NOMO-1 (cell line): ENCODE measurements around the gene ZMYM1.
A peak's percentile ranks its signal among the peaks of the same experiment; 100 is the strongest.
"Not testable (repeated sequence)": the region's sequence is repeated elsewhere in the genome, so short reads cannot be mapped to it uniquely, and the experiment has no call there.

Experiments used
- DNase-seq, 2 experiments: peaks; one replicate each; lab custom pipeline; 2025; ENCODE audit not compliant: unreplicated experiment in 2 of 2; lab: John Stamatoyannopoulos, UW

The ZMYM1 gene

GRCh38 chr1:35073265-35073811, 5.8 kb upstream of the ZMYM1 start:
- no peak for DNase-seq

DNA sequence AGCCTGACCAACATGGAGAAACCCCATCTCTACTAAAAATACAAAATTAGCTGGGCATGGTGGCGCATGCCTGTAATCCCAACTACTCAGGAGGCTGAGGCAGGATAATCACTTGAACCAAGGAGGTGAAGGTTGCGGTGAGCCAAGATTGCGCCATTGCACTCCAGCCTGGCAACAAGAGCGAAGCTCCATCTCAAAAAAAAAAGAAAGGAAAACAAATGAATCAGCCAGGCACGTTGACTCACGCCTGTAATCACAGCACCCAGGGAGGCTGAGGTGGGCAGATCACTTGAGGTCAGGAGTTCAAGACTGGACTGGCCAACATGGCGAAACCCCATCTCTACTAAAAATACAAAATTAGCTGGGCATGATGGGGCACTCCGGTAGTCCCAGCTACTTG, 2.8 kb upstream of the ZMYM1 start:
- DNase-seq = not testable (repeated sequence)

GRCh38 chr1:35080171-35080854, 1.1 kb downstream of the ZMYM1 start:
- no peak for DNase-seq

GRCh38 chr1:35085421-35085820, 6.2 kb downstream of the ZMYM1 start:
- DNase-seq = no peak

GRCh38 chr1:35097224-35097623, 18.0 kb downstream of the ZMYM1 start:
- DNase-seq = no peak

DNA sequence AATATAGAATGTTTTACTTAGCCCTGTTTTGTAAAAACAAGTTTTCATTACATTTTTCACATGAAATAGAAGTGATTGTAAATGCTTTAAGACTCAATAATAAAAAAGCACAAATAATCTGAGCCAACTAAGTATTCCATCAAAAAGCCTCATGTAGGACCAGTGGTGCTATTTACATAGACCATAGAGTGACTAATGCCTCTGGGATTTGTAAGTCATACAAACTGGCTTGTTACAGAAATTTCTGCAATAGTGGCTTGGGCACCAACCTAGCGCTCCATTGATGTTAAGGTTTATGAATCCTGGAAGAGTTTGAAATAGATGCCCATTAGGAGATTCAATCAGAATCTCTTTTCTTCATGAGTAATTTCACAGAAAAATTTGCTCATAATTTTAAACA, 31.9 kb downstream of the ZMYM1 start:
- no peak for DNase-seq

GRCh38 chr1:35112668-35113067, 33.5 kb downstream of the ZMYM1 start:
- no peak for DNase-seq

DNA sequence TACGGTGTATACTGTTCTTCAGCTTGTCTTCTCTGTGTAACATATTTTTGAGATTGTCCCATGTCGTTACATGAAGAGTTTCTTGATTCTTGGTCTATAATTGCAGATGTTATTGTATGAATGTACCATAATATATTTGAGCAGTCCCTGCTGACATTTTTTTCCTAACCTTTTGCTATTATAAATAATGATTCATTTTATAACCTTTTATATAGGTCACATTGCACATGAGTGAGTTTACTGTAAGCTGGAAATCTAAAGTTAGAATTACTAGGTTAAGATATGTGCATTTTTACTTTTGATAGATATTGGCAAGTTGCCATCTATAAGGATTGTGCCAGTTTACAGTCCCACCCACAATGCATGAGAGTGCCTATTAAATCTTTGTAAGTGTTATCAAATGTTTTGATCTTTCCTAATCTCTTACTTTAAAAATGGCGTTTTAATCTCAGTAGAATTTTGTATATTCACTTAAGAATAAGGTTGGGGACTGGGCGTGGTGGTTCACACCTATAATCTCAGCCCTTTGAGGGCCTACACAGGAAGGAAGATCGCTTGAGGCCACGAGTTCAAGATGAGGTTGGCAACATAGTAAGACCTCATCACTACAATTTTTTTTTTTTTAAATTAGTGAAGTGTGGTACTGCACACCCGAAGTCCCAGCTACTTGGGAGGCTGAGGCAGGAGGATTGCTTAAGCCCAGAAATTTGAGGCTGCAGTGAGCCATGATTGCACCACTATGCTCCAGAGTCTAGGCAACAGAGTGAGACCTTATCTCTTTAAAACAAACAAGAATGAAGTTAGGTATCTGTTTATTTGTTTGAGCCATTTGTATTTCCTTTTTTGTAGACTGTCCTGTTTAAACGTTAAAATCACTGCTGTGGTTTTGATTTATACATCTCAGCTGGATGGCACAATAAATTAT, 36.5 kb downstream of the ZMYM1 start:
- no peak for DNase-seq

GRCh38 chr1:35120458-35121133, 41.4 kb downstream of the ZMYM1 start:
- DNase-seq = peak in 1 of 2 experiments; percentile 0

- DNase-seq = no peak
Observed at GRCh38 chr1:35122311-35122710, 43.1 kb downstream of the ZMYM1 start.

- DNase-seq = no peak
Observed at GRCh38 chr1:35126546-35126945, 47.4 kb downstream of the ZMYM1 start.

DNA sequence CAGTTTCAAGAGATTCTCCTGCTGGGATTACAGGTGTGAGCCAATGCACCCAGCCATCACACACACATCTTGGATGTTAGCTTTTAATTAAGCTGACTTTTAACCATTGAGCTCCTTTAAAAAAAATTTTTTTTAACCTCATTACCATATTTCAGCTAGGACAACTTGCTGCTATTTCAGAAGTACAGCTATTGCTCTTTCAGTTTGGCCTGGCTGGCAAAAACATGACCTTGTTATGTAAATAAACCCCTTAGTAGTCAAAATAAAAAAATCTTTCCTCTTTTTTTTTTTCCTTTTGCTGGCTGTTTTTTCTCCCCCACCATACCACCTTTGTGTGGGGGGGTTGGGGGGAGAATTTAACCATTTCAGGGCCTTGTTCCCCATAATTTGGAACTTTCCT, 49.9 kb downstream of the ZMYM1 start:
- DNase-seq = no peak

DNA sequence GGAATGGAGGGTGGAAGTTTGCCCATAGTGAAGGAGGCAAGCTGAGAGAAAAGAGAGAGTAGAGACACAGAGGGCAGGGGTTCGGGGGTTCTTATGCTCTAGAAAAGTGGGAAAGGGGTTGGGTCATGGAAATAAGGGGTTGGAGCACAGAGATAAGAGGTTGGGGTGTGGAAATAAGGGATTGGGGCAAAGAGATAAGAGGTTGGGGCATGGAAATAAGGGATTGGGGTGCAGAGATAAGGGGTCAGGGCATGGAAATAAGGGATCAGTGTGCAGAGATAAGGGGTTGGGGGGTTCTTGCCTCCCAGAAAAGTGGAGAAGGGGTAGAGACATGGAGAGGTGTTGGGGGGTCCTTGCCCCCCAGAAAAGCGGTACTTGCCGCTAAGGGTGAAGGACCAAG, 57.6 kb downstream of the ZMYM1 start:
- no peak for DNase-seq

GRCh38 chr1:35137590-35137989, 58.4 kb downstream of the ZMYM1 start:
- DNase-seq = not testable (repeated sequence)

DNA sequence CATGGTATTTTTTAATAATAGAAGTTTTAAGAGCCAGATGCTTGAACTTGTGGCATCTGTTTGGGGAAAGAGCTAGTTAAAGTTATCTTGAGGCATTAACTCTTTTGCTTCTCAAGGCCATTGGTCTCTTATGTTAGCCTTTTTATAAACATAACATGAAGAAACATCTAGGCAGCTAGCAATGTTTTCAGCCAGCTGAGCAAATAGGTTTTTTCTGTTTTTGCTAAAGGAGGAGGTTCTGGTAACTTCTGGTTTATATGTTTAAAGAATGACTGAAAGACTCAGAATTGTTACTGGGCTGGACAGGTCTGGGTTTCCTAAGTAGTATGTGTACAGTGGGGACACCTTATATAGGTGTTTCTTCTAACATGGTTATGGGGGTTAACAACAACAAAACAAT, 63.1 kb downstream of the ZMYM1 start:
- DNase-seq = not testable (repeated sequence)

GRCh38 chr1:35142728-35143127, 63.5 kb downstream of the ZMYM1 start:
- not testable (repeated sequence) for DNase-seq

DNA sequence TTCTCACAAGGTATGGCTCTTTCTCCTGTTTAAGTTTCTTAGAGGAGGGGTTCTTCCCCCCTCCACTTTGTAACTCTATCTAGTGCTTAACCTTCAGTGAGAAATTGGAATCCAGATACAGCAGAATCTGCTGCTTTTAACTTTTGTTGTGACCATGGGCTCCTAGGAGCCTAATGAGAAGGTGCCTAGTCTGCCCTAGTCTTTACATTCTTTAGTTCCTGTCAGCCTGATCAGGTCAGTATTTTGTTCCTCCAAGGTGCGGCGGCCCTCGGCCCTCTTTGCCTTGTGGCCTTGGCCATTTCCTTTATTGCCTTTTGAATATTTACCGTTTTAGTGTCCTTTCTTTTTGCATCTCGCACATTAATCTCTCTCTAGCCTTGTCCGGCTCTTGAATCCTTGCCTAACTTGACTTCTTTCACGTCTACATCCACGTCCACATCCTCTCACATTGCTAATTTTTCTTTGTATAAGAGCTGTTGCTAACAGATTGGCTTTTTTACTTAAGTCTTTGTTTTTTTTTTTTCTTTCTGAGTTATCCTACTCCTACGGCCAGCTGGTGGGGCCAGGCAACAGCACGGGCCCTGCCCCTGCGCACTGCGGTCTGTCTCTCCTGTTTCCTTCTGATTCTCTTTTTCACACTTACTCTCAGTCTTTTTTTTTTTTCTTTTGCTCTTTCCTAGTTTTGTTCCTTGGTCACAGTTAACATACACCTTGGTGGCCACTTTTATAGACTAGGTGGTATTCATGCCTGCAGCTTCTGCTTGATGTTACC, 64.7 kb downstream of the ZMYM1 start:
- DNase-seq = no peak

DNA sequence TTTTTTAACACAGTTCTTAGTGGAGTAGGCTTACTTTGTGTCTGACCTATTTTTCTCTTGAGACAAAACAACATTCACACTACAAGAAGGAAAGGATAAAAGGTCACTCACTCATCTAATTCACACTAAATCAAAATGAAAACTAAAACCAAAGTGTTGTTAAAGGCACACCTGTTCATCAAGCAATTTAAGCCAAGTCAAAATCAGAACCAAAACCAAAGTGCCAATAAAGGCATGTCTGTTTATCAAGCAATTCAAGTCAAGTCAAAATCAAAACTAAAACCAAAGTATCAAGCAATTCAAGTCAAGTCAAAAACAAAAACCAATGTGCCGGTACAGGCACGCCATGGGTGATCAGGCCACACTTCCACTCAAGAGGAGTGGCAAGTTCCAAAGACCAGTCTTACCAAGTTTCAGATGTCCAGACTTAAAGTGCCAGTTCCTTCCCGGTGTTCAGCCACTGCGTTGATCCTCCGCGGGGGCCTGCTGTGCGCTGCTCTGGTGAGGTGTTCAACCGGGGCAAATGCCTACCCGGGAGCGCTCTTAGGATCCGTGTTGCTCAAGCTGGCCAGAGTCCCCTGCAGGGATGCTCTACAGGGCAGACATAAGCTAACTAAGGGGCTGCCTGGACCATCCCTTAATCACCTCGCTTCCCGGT, 66.8 kb downstream of the ZMYM1 start:
- DNase-seq = not testable (repeated sequence)

DNA sequence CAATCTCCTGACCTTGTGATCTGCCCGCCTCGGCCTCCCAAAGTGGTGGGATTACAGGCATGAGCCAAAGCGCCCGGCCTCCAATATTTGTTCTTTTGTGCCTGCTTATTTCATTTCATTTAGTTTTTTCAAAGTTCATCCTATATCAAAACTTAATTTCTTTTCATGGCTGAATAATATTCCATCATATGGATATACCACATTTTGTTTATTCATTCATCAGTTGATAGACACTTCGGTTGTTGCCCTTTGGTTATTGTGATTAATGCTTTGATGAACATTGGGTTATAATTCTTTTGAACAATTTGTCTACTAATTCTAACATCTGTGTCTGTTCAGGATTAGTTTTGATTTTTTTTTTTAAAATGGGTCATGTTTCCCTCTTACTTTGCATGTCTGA, 72.0 kb downstream of the ZMYM1 start:
- DNase-seq = no peak

GRCh38 chr1:35164893-35165292, 85.7 kb downstream of the ZMYM1 start:
- no peak for DNase-seq
